CD4-positive, CD25-positive, alpha-beta regulatory T cell (primary cell): ENCODE data around the gene OSBPL3. TPM values are rescaled to one million over a fixed set of nuclear protein-coding genes. Genes with fewer than 3 reads are reported as not detected.

Experiments
- ATAC-seq, 2 donors: fragments of 150-1000 bp; cut with Tn5 transposase; one replicate each; pipeline ENCODE4 v1.10.0; 2021; ENCODE audit warnings: low read depth in 2 of 2, moderate number of reproducible peaks in 2 of 2, moderate library complexity in 1 of 2
- DNase-seq, 3 donors: peaks; one replicate each; pipeline versions ENCODE4 v3.0.0 to v3.0.0-alpha.2; 2012 to 2022; ENCODE audit warnings: mixed read lengths in 1 of 3
- H3K27ac ChIP-seq: one replicate; pipeline ENCODE4 v1.7.0; 2013; ENCODE audit warnings: mild to moderate bottlenecking, low read length; ENCODE audit not compliant: insufficient read depth, poor library complexity, severe bottlenecking
- H3K27me3 ChIP-seq: one replicate; pipeline ENCODE4 v1.7.0; 2013; ENCODE audit warnings: low read length; ENCODE audit not compliant: control insufficient read depth, insufficient read depth
- H3K36me3 ChIP-seq: one replicate; pipeline ENCODE4 v1.7.0; 2013; ENCODE audit warnings: mild to moderate bottlenecking, low read length, moderate library complexity; ENCODE audit not compliant: control insufficient read depth, insufficient read depth
- H3K4me1 ChIP-seq: 2 replicates; pipeline ENCODE4 v1.7.0; 2013; ENCODE audit warnings: mild to moderate bottlenecking, low read length; ENCODE audit not compliant: insufficient read depth, control insufficient read depth, poor library complexity, severe bottlenecking
- H3K4me3 ChIP-seq: one replicate; pipeline ENCODE4 v1.7.0; 2013; ENCODE audit warnings: low read depth, mild to moderate bottlenecking, low read length, moderate library complexity
- H3K9me3 ChIP-seq, 2 experiments: 1 replicate in 1 of 2; 2 replicates in 1 of 2; pipeline ENCODE4 v1.7.0; 2013; ENCODE audit warnings: low read length in 2 of 2, mild to moderate bottlenecking in 1 of 2, moderate library complexity in 1 of 2; ENCODE audit not compliant: control insufficient read depth in 2 of 2
- H3K27ac Mint-ChIP-seq, 3 donors: one replicate each; pipeline ENCODE4 v1.8.0; 2020 to 2022; ENCODE audit warnings: mild to moderate bottlenecking in 3 of 3, mixed read lengths in 3 of 3, moderate library complexity in 2 of 3
- H3K27me3 Mint-ChIP-seq: one replicate; pipeline ENCODE4 v1.8.0; 2022; ENCODE audit warnings: mild to moderate bottlenecking, mixed read lengths
- H3K36me3 Mint-ChIP-seq: one replicate; pipeline ENCODE4 v1.8.0; 2020; ENCODE audit warnings: mixed read lengths
- H3K4me1 Mint-ChIP-seq, 4 donors: one replicate each; pipeline ENCODE4 v1.8.0; 2020 to 2022; ENCODE audit warnings: mixed read lengths in 4 of 4, mild to moderate bottlenecking in 1 of 4
- H3K4me3 Mint-ChIP-seq, 4 donors: one replicate each; pipeline ENCODE4 v1.8.0; 2020 to 2022; ENCODE audit warnings: mild to moderate bottlenecking in 4 of 4, mixed read lengths in 4 of 4, moderate library complexity in 3 of 4
- H3K9me3 Mint-ChIP-seq, 7 donors: one replicate each; pipeline ENCODE4 v1.8.0; 2020 to 2022; ENCODE audit warnings: mixed read lengths in 7 of 7, mild to moderate bottlenecking in 3 of 7, moderate library complexity in 2 of 7
- polyA plus RNA-seq, 4 donors: library from polyadenylated mRNA; unstranded; fragments of 300-500 nt; fragmentation: Illumina TruSeq; gene quantifications; one replicate each; pipeline ENCODE4 v1.2.3, GENCODE V29; 2021
- total RNA-seq: library from RNA; stranded (reverse); gene quantifications from one replicate; pipeline ENCODE4 v1.2.3, GENCODE V29; 2022

The OSBPL3 gene
- total and polyA plus RNA-seq, 5 donors from 2014 or later = 9.1 to 43.0 (median 14.3) TPM

- H3K27ac ChIP-seq = no peak overlapping the region
- no peak overlapping the region for H3K4me3 ChIP-seq
These were observed 224.2 kb downstream of the OSBPL3 start for GRCh38 chr7:24755541-24756407.

DNA sequence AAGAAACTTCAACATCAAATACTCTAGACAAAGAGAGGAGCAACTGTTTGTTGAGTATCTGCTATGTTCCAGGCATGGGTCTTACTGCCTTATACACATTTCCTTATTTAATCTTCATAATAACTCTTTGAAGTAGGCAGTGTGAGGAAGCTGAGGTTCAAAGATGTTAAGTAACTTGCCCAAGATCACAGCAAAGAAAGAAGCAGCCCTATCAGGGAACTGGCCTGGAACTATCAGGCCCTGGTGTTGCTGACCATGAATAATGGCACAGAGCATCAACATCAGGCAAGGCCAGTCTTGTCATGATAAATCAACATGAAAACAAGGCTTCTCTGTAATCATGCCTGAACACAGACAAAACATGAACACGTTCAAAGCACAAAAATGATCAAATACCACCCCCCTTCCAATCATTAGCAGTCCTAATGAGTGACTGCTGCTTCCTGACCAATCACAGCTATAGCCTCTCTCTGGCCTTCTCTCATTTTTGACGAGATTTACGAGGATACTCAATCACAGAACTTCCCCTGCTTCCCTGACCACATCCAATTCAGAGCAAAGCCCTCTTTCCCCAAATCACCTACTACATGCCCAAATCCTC, 225.0 kb downstream of the OSBPL3 start:
- DNase-seq = peak in 1 of 3 donors; percentile 15
- Mint-ChIP-seq H3K27me3 (peaks cover 59% of the 10 kb centered on the region), H3K4me3 (peak overlapping the region in 1 of 4 donors; percentile 27), H3K27ac (peak overlapping the region in 2 of 3 donors; percentile 3 to 21), H3K9me3 (peaks cover 0 to 2% (median 0%) of the 10 kb centered on the region in 7 donors), H3K4me1 (peaks cover 0 to 22% (median 14%) of the 10 kb centered on the region in 4 donors), H3K36me3 (no peaks in the 10 kb centered on the region)
- no peak overlapping the region for H3K4me3 ChIP-seq
- no peaks in the 10 kb centered on the region for H3K9me3 ChIP-seq
- H3K27ac ChIP-seq = no peak overlapping the region
- no peaks in the 10 kb centered on the region for H3K36me3 ChIP-seq
- peaks cover 34% of the 10 kb centered on the region for H3K27me3 ChIP-seq
- no peak for ATAC-seq
- peaks cover 11% of the 10 kb centered on the region for H3K4me1 ChIP-seq

More at GRCh38 chr7:24755541-24756407, 224.2 kb downstream of the OSBPL3 start:
- Mint-ChIP-seq H3K36me3 (no peaks in the 10 kb centered on the region), H3K27me3 (peaks cover 64% of the 10 kb centered on the region), H3K27ac (peak overlapping the region in 1 of 3 donors; percentile 3), H3K9me3 (peaks cover 0 to 2% (median 0%) of the 10 kb centered on the region in 7 donors), H3K4me3 (peak overlapping the region; percentile 52 to 87 (median 74)), H3K4me1 (peaks cover 0 to 22% (median 14%) of the 10 kb centered on the region in 4 donors)
- Histone ChIP-seq H3K27me3 (peaks cover 40% of the 10 kb centered on the region), H3K36me3 (no peaks in the 10 kb centered on the region), H3K9me3 (no peaks in the 10 kb centered on the region), H3K4me1 (peaks cover 11% of the 10 kb centered on the region)
- ATAC-seq (peak; percentile 20 to 40), DNase-seq (peak in 1 of 3 donors; percentile 62)

- peaks cover 45% of the 10 kb centered on the region for H3K27me3 Mint-ChIP-seq
- no peak overlapping the region for H3K4me3 ChIP-seq
- H3K4me1 Mint-ChIP-seq = peaks cover 0 to 19% (median 9%) of the 10 kb centered on the region in 4 donors
- ATAC-seq (no peak), DNase-seq (no peak)
- no peaks in the 10 kb centered on the region for H3K9me3 ChIP-seq
- peaks cover 0 to 2% (median 0%) of the 10 kb centered on the region in 7 donors for H3K9me3 Mint-ChIP-seq
- no peak overlapping the region for H3K27ac ChIP-seq
- peaks cover 10% of the 10 kb centered on the region for H3K4me1 ChIP-seq
- H3K4me3 Mint-ChIP-seq = no peak overlapping the region
- H3K27ac Mint-ChIP-seq = no peak overlapping the region
- H3K36me3 ChIP-seq = no peaks in the 10 kb centered on the region
- H3K27me3 ChIP-seq = peaks cover 22% of the 10 kb centered on the region
- H3K36me3 Mint-ChIP-seq = no peaks in the 10 kb centered on the region
These were observed 227.7 kb downstream of the OSBPL3 start for GRCh38 chr7:24752073-24752800.

- H3K27ac Mint-ChIP-seq = no peak overlapping the region
These were observed 228.5 kb downstream of the OSBPL3 start for GRCh38 chr7:24751484-24751883.

GRCh38 chr7:24750441-24751055, 229.4 kb downstream of the OSBPL3 start:
- peaks cover 35% of the 10 kb centered on the region for H3K27me3 Mint-ChIP-seq
- Histone ChIP-seq H3K4me3 (no peak overlapping the region), H3K36me3 (no peaks in the 10 kb centered on the region), H3K4me1 (no peaks in the 10 kb centered on the region), H3K9me3 (no peaks in the 10 kb centered on the region), H3K27me3 (peaks cover 14% of the 10 kb centered on the region), H3K27ac (no peak overlapping the region)
- H3K4me1 Mint-ChIP-seq = peaks cover 0 to 7% (median 2%) of the 10 kb centered on the region in 4 donors
- ATAC-seq (no peak), DNase-seq (no peak)
- H3K36me3 Mint-ChIP-seq = no peaks in the 10 kb centered on the region
- no peak overlapping the region for H3K27ac Mint-ChIP-seq
- H3K4me3 Mint-ChIP-seq = no peak overlapping the region
- peaks cover 0 to 2% (median 0%) of the 10 kb centered on the region in 7 donors for H3K9me3 Mint-ChIP-seq

More at GRCh38 chr7:24751484-24751883, 228.5 kb downstream of the OSBPL3 start:
- Histone ChIP-seq H3K27me3 (peaks cover 21% of the 10 kb centered on the region), H3K36me3 (no peaks in the 10 kb centered on the region), H3K4me1 (peaks cover 2% of the 10 kb centered on the region), H3K4me3 (no peak overlapping the region), H3K27ac (no peak overlapping the region), H3K9me3 (no peaks in the 10 kb centered on the region)
- H3K27me3 Mint-ChIP-seq = peaks cover 44% of the 10 kb centered on the region
- DNase-seq = no peak
- H3K4me3 Mint-ChIP-seq = no peak overlapping the region
- peaks cover 0 to 16% (median 8%) of the 10 kb centered on the region in 4 donors for H3K4me1 Mint-ChIP-seq
- peaks cover 0 to 2% (median 0%) of the 10 kb centered on the region in 7 donors for H3K9me3 Mint-ChIP-seq
- no peaks in the 10 kb centered on the region for H3K36me3 Mint-ChIP-seq
- ATAC-seq = no peak

GRCh38 chr7:24748521-24748920, 231.5 kb downstream of the OSBPL3 start:
- peaks cover 6% of the 10 kb centered on the region for H3K27me3 ChIP-seq
- Mint-ChIP-seq H3K36me3 (no peaks in the 10 kb centered on the region), H3K27me3 (peaks cover 42% of the 10 kb centered on the region), H3K27ac (no peak overlapping the region), H3K4me3 (no peak overlapping the region), H3K9me3 (no peaks in the 10 kb centered on the region), H3K4me1 (no peaks in the 10 kb centered on the region)
- no peaks in the 10 kb centered on the region for H3K4me1 ChIP-seq
- H3K36me3 ChIP-seq = no peaks in the 10 kb centered on the region
- H3K4me3 ChIP-seq = no peak overlapping the region
- no peak overlapping the region for H3K27ac ChIP-seq
- no peaks in the 10 kb centered on the region for H3K9me3 ChIP-seq
- no peak for ATAC-seq
- no peak for DNase-seq
